IMR-90 (cell line): ENCODE results near the gene TMEM127. TPM values are rescaled to one million over a fixed set of nuclear protein-coding genes. Genes with fewer than 3 reads are reported as not detected.

Source experiments
- ATAC-seq: fragments of 200-7000 bp; cut with Tn5 transposase; 2 replicates; pipeline ENCODE4 v1.9.1; 2020; ENCODE audit warnings: low read depth, mild to moderate bottlenecking, moderate library complexity
- BruUV-seq: library from RNA; stranded (reverse); fragments of 400-500 nt; replicated peaks from 2 replicates; lab custom pipeline; 2021; lab: Mats Ljungman, UMichigan
- CTCF ChIA-PET: fragments of 300-600 bp; formaldehyde crosslinking; extraction: SDS; loops from one replicate; lab custom pipeline; 2021; ENCODE audit warnings: antibody characterized with exemption; lab: Yijun Ruan, JAX
- POLR2A ChIA-PET: fragments of 300-600 bp; sonication (Branson Sonifier 250); formaldehyde crosslinking; loops from one replicate; lab custom pipeline; 2022; ENCODE audit warnings: antibody characterized with exemption; ENCODE audit not compliant: unreplicated experiment; lab: Charles Lee
- DNase-seq: peaks from one replicate; pipeline ENCODE4 v3.0.0; 2013
- H2AFZ ChIP-seq: replicated peaks from 2 replicates; pipeline ENCODE3; 2013; ENCODE audit warnings: low read length, mild to moderate bottlenecking; ENCODE audit not compliant: poor library complexity
- H2AK5ac ChIP-seq: 2 replicates; pipeline ENCODE4 v1.6.1; 2013; ENCODE audit warnings: low read depth, low read length, inconsistent platforms
- H2AK9ac ChIP-seq: replicated peaks from 2 replicates; pipeline ENCODE3; 2013; ENCODE audit warnings: mild to moderate bottlenecking, low read depth, low read length, moderate library complexity; ENCODE audit not compliant: poor library complexity
- H2BK120ac ChIP-seq: 2 replicates; pipeline ENCODE4 v1.6.1; 2013; ENCODE audit warnings: low read depth, low read length, inconsistent platforms
- H2BK15ac ChIP-seq: 3 replicates; pipeline ENCODE4 v1.6.1; 2013; ENCODE audit warnings: low read depth, low read length, inconsistent platforms
- H2BK20ac ChIP-seq: 2 replicates; pipeline ENCODE4 v1.6.1; 2013; ENCODE audit warnings: low read depth, mild to moderate bottlenecking, inconsistent platforms, low read length, moderate library complexity
- H2BK5ac ChIP-seq: 2 replicates; pipeline ENCODE4 v1.6.1; 2013; ENCODE audit warnings: mild to moderate bottlenecking, low read depth, low read length, inconsistent platforms; ENCODE audit not compliant: poor library complexity, severe bottlenecking
- H3K14ac ChIP-seq: replicated peaks from 2 replicates; pipeline ENCODE4 v1.6.1; 2013; ENCODE audit warnings: low read depth, low read length, inconsistent platforms
- H3K18ac ChIP-seq: 2 replicates; pipeline ENCODE4 v1.6.1; 2013; ENCODE audit warnings: low read depth, low read length, control low read depth
- H3K23ac ChIP-seq: 2 replicates; pipeline ENCODE4 v1.6.1; 2013; ENCODE audit warnings: low read depth, low read length, inconsistent platforms
- H3K27ac ChIP-seq: 2 replicates; pipeline ENCODE4 v1.5.1; 2013; ENCODE audit warnings: mild to moderate bottlenecking, control low read depth, low read length; ENCODE audit not compliant: insufficient read depth
- H3K27me3 ChIP-seq: 2 replicates; pipeline ENCODE4 v1.6.1; 2013; ENCODE audit warnings: low read length; ENCODE audit not compliant: control insufficient read depth, insufficient read depth
- H3K36me3 ChIP-seq: 2 replicates; pipeline ENCODE4 v1.6.1; 2013; ENCODE audit warnings: low read length, mixed read lengths; ENCODE audit not compliant: control insufficient read depth, insufficient read depth
- H3K4ac ChIP-seq: 2 replicates; pipeline ENCODE4 v1.6.1; 2013; ENCODE audit warnings: low read depth, low read length, inconsistent platforms
- H3K4me1 ChIP-seq: 2 replicates; pipeline ENCODE4 v1.6.1; 2013; ENCODE audit warnings: low read length, mixed read lengths; ENCODE audit not compliant: control insufficient read depth, insufficient read depth
- H3K4me2 ChIP-seq: 2 replicates; pipeline ENCODE4 v1.6.1; 2013; ENCODE audit warnings: low read depth, mild to moderate bottlenecking, control low read depth, low read length, moderate library complexity
- H3K4me3 ChIP-seq: 2 replicates; pipeline ENCODE4 v1.5.1; 2013; ENCODE audit warnings: low read depth, mild to moderate bottlenecking, control low read depth, low read length, moderate library complexity; ENCODE audit not compliant: insufficient read depth
- H3K56ac ChIP-seq: 2 replicates; pipeline ENCODE4 v1.6.1; 2013; ENCODE audit warnings: low read length, inconsistent platforms; ENCODE audit not compliant: insufficient read depth; ENCODE audit errors: extremely low read depth
- H3K79me1 ChIP-seq, 2 experiments: 2 replicates each; pipeline ENCODE4 v1.6.1; 2013; ENCODE audit warnings: low read length in 2 of 2, inconsistent platforms in 1 of 2, low read depth in 1 of 2
- H3K9ac ChIP-seq: 2 replicates; pipeline ENCODE4 v1.6.1; 2013; ENCODE audit warnings: low read depth, low read length, control low read depth
- H3K9me1 ChIP-seq: 2 replicates; pipeline ENCODE4 v1.6.1; 2013; ENCODE audit warnings: low read length, inconsistent platforms; ENCODE audit not compliant: insufficient read depth
- H3K9me3 ChIP-seq: 2 replicates; pipeline ENCODE4 v1.6.1; 2013; ENCODE audit warnings: low read length; ENCODE audit not compliant: control insufficient read depth, insufficient read depth
- H4K20me1 ChIP-seq: 2 replicates; pipeline ENCODE4 v1.6.1; 2013; ENCODE audit warnings: low read length, inconsistent platforms; ENCODE audit not compliant: insufficient read depth
- H4K5ac ChIP-seq: 2 replicates; pipeline ENCODE4 v1.6.1; 2013; ENCODE audit warnings: mild to moderate bottlenecking, low read depth, low read length, control low read depth
- H4K8ac ChIP-seq, 2 experiments: 2 replicates each; pipeline ENCODE4 v1.6.1; 2013; ENCODE audit warnings: low read depth in 2 of 2, low read length in 2 of 2, control low read depth in 1 of 2, inconsistent platforms in 1 of 2
- H4K91ac ChIP-seq: 2 replicates; pipeline ENCODE4 v1.6.1; 2013; ENCODE audit warnings: low read depth, low read length, inconsistent platforms; ENCODE audit not compliant: insufficient read depth
- BHLHE40 ChIP-seq: fragments of 150-350 bp; IDR thresholded peaks from 2 replicates; pipeline ENCODE4 v1.6.1; 2016; ENCODE audit warnings: mild to moderate bottlenecking, low read depth, low read length
- CHD1 ChIP-seq: IDR thresholded peaks from 2 replicates; pipeline ENCODE4 v1.6.1; 2012; ENCODE audit warnings: low read depth, low read length, improper control_type of control experiment
- CTCF ChIP-seq: conservative IDR thresholded peaks from 2 replicates; pipeline ENCODE4 v1.5.1; 2012; ENCODE audit warnings: mild to moderate bottlenecking, low read depth, low read length, improper control_type of control experiment
- ELK1 ChIP-seq: fragments of 150-350 bp; IDR thresholded peaks from 2 replicates; pipeline ENCODE4 v1.6.1; 2016; ENCODE audit warnings: low read depth, mild to moderate bottlenecking, low read length, moderate library complexity, borderline replicate concordance
- MAFK ChIP-seq: IDR thresholded peaks from 2 replicates; pipeline ENCODE4 v1.6.1; 2012; ENCODE audit warnings: low read depth, low read length, improper control_type of control experiment
- MXI1 ChIP-seq: IDR thresholded peaks from 2 replicates; pipeline ENCODE4 v1.6.1; 2012; ENCODE audit warnings: low read depth, mild to moderate bottlenecking, low read length, moderate library complexity, borderline replicate concordance
- NFE2L2 ChIP-seq: fragments of 150-350 bp; IDR thresholded peaks from 2 replicates; pipeline ENCODE4 v1.6.1; 2016; ENCODE audit warnings: low read depth, mild to moderate bottlenecking, low read length
- RAD21 ChIP-seq: IDR thresholded peaks from 2 replicates; pipeline ENCODE4 v1.6.1; 2012; ENCODE audit warnings: low read length, improper control_type of control experiment
- RCOR1 ChIP-seq: IDR thresholded peaks from 2 replicates; pipeline ENCODE4 v1.6.1; 2012; ENCODE audit warnings: mild to moderate bottlenecking, low read length, improper control_type of control experiment; ENCODE audit not compliant: insufficient replicate concordance
- SMC3 ChIP-seq: fragments of 150-350 bp; IDR thresholded peaks from 2 replicates; pipeline ENCODE4 v1.6.1; 2016; ENCODE audit warnings: low read depth, mild to moderate bottlenecking, antibody characterized with exemption, low read length, moderate library complexity
- WGBS, 2 experiments: methylation state at CpG; one replicate each; pipeline versions ENCODE4 v1.1.5 to v1.1.7; 2013; ENCODE audit warnings: missing lambda C conversion rate in 2 of 2; ENCODE audit not compliant: insufficient read length in 1 of 2; ENCODE audit errors: extremely low coverage in 2 of 2; 5-methylcytosine and 5-hydroxymethylcytosine counted together
- dilution Hi-C: fragments of 300-500 bp; cut with HindIII; formaldehyde crosslinking; loops from one replicate; pipeline ENCODE4 v1.14.3; 2018; ENCODE audit warnings: low sequenced_read_pairs; ENCODE audit not compliant: unreplicated experiment
- in situ Hi-C: fragments of 300-500 bp; cut with MboI; formaldehyde crosslinking; loops from 3 replicates; pipeline ENCODE4 v1.14.3; 2019; ENCODE audit warnings: low sequenced_read_pairs, inconsistent platforms, mixed read lengths
- intact Hi-C: fragments of 100-400 bp; cut with micrococcal nuclease; formaldehyde crosslinking; loops from 2 replicates; pipeline ENCODE4 v1.10.0; 2022
- polyA plus RNA-seq, 3 experiments: library from polyadenylated mRNA; depleted of rRNA; stranded (reverse); fragments of >200 nt; gene quantifications; 2 replicates each; pipeline ENCODE4 v1.2.3, GENCODE V29; 2012; ENCODE audit warnings: low replicate concordance in 1 of 3
- total RNA-seq: library from RNA; depleted of rRNA; stranded (reverse); fragments of >200 nt; gene quantifications from 2 replicates; pipeline ENCODE4 v1.2.3, GENCODE V29; 2012

TMEM127 gene
- total and polyA plus RNA-seq, 2 of the 4 experiments (the other 2 are of a cell fraction), result 35.7 to 47.6 TPM

- intact Hi-C loops, result no loop called here
Measured at GRCh38 chr2:96239745-96240264, 26.0 kb downstream of the TMEM127 start.

More at GRCh38 chr2:96239745-96240264, 26.0 kb downstream of the TMEM127 start:
- dilution Hi-C loops (no loop called here), in situ Hi-C loops (no loop called here)
- H3K14ac ChIP-seq, result no peak overlapping the region
- peaks cover 3% of the 10 kb centered on the region; the same call in 1 of the 2 replicates for H3K4me1 ChIP-seq
- no peak overlapping the region for H3K4me2 ChIP-seq
- no peak overlapping the region for H4K8ac ChIP-seq
- CTCF ChIA-PET, result interaction anchor here (0.9 kb wide), 1 partner anchor 17 kb away, joined by 4 read pairs; no protein-coding TSS in a partner anchor
- no peak overlapping the region for H4K91ac ChIP-seq
- no peak overlapping the region for H3K27ac ChIP-seq
- H3K4me3 ChIP-seq, result no peak overlapping the region
- no peak overlapping the region for H3K9ac ChIP-seq
- no peak overlapping the region for H3K18ac ChIP-seq
- no peak for DNase-seq
- H3K27me3 ChIP-seq, result no peaks in the 10 kb centered on the region
- H2AFZ ChIP-seq, result no peak overlapping the region
- WGBS, 2 experiments, result 86% methylated on average over 6 of the region's 9 CpGs; no CpG with 5 or more reads in 1 of the 2 experiments
- H2AK5ac ChIP-seq, result no peak overlapping the region
- no peaks in the 10 kb centered on the region for H4K20me1 ChIP-seq
- ATAC-seq, result no peak
- H2BK5ac ChIP-seq, result no peak overlapping the region
- POLR2A ChIA-PET, result no interaction called here
- TF ChIP-seq CHD1, result no peak
- TF ChIP-seq MAFK, result no peak
- no peak for TF ChIP-seq RAD21
- TF ChIP-seq SMC3, result no peak
- TF ChIP-seq RCOR1, result no peak
- no peak for TF ChIP-seq ELK1
- TF ChIP-seq CTCF, result no peak
- TF ChIP-seq MXI1, result no peak
- TF ChIP-seq BHLHE40, result no peak
- TF ChIP-seq NFE2L2, result no peak
- H3K4ac ChIP-seq, result no peak overlapping the region
- H2AK9ac ChIP-seq, result no peak overlapping the region
- no peak overlapping the region for H2BK20ac ChIP-seq
- no peak overlapping the region for H2BK120ac ChIP-seq
- H3K56ac ChIP-seq, result no peak overlapping the region
- H3K9me1 ChIP-seq, result peaks cover 8% of the 10 kb centered on the region; the same call in 1 of the 2 replicates
- no peaks in the 10 kb centered on the region for H3K9me3 ChIP-seq
- no TSS peak for BruUV-seq
- peaks cover 0 to 4% of the 10 kb centered on the region in 2 experiments; a peak in 1 of 4 replicates for H3K79me1 ChIP-seq
- peaks cover 4% of the 10 kb centered on the region for H3K36me3 ChIP-seq
- no peak overlapping the region for H3K23ac ChIP-seq
- no peak overlapping the region for H2BK15ac ChIP-seq
- no peak overlapping the region for H4K5ac ChIP-seq
